PFSK-1 (cell line): ENCODE measurements around the gene FAM24B.

Experiments used
- FOXP2 ChIP-seq: optimal IDR thresholded peaks from 2 replicates; pipeline ENCODE3; 2011; ENCODE audit warnings: borderline replicate concordance, control low read depth, inconsistent platforms; ENCODE audit not compliant: insufficient read depth; ENCODE audit errors: extremely low read length, extremely low read depth
- POLR2AphosphoS5 ChIP-seq: IDR thresholded peaks from 2 replicates; pipeline ENCODE4 v1.6.1; 2012; ENCODE audit warnings: low read depth, mild to moderate bottlenecking, control low read depth, low read length, moderate library complexity
- SIN3A ChIP-seq: IDR thresholded peaks from 2 replicates; pipeline ENCODE4 v1.6.1; 2012; ENCODE audit warnings: mild to moderate bottlenecking, low read length, moderate library complexity, borderline replicate concordance; ENCODE audit not compliant: insufficient read depth
- TAF1 ChIP-seq: IDR thresholded peaks from 2 replicates; pipeline ENCODE4 v1.6.1; 2012; ENCODE audit warnings: low read length, control low read depth, borderline replicate concordance; ENCODE audit not compliant: insufficient read depth
- TF ChIP-seq, protein P1 (sequence below), 2 experiments: IDR thresholded peaks; 2 replicates each; pipeline versions ENCODE4 v1.6.1 to v1.8.0; 2011 to 2012; ENCODE audit warnings: low read depth in 2 of 2, low read length in 2 of 2, control low read depth in 1 of 2, inconsistent platforms in 1 of 2, mild to moderate bottlenecking in 1 of 2, moderate library complexity in 1 of 2; ENCODE audit not compliant: insufficient read depth in 1 of 2

FAM24B gene

DNA sequence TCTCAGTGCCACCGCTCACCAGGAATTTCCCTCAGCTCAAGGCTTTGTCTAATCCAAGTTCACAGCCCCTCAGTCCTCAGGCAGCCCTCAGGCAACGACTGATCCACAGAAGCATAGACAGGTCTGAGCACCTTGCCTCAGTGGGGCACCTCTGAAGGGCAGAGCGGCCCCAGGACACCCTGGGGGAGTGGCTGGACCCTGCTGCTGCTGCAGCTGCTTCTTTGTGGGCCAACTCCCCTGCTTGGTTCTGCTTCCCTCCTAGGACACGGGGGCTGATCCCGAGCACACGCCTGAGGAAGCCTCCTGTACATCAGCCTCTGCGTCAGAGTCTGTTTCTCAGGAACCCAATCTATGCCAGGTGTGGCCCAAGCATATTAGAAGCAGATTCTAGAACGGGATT lies 49.9 kb downstream of the FAM24B start:
- TF ChIP-seq FOXP2 (no peak), POLR2AphosphoS5 (no peak), SIN3A (no peak), TAF1 (no peak)
- TF ChIP-seq, protein P1, sequence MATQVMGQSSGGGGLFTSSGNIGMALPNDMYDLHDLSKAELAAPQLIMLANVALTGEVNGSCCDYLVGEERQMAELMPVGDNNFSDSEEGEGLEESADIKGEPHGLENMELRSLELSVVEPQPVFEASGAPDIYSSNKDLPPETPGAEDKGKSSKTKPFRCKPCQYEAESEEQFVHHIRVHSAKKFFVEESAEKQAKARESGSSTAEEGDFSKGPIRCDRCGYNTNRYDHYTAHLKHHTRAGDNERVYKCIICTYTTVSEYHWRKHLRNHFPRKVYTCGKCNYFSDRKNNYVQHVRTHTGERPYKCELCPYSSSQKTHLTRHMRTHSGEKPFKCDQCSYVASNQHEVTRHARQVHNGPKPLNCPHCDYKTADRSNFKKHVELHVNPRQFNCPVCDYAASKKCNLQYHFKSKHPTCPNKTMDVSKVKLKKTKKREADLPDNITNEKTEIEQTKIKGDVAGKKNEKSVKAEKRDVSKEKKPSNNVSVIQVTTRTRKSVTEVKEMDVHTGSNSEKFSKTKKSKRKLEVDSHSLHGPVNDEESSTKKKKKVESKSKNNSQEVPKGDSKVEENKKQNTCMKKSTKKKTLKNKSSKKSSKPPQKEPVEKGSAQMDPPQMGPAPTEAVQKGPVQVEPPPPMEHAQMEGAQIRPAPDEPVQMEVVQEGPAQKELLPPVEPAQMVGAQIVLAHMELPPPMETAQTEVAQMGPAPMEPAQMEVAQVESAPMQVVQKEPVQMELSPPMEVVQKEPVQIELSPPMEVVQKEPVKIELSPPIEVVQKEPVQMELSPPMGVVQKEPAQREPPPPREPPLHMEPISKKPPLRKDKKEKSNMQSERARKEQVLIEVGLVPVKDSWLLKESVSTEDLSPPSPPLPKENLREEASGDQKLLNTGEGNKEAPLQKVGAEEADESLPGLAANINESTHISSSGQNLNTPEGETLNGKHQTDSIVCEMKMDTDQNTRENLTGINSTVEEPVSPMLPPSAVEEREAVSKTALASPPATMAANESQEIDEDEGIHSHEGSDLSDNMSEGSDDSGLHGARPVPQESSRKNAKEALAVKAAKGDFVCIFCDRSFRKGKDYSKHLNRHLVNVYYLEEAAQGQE (IDR thresholded peaks at IDR 0.05; ENCODE audit: insufficient read depth in 1 of 2, low read depth in 2 of 2, low read length in 2 of 2) = no peak

GRCh38 chr10:122828716-122829255 lies 50.6 kb downstream of the FAM24B start:
- TF ChIP-seq TAF1 = no peak
- no peak for TF ChIP-seq POLR2AphosphoS5
- TF ChIP-seq, protein P1 (IDR thresholded peaks at IDR 0.05; ENCODE audit: insufficient read depth in 1 of 2, low read depth in 2 of 2, low read length in 2 of 2) = no peak
- TF ChIP-seq FOXP2 = no peak
- no peak for TF ChIP-seq SIN3A

- TF ChIP-seq SIN3A = no peak
- no peak for TF ChIP-seq FOXP2
- no peak for TF ChIP-seq TAF1
- TF ChIP-seq, protein P1 (IDR thresholded peaks at IDR 0.05; ENCODE audit: insufficient read depth in 1 of 2, low read depth in 2 of 2, low read length in 2 of 2) = no peak
- TF ChIP-seq POLR2AphosphoS5 = no peak
Observed at GRCh38 chr10:122827302-122827701, 52.1 kb downstream of the FAM24B start.

DNA sequence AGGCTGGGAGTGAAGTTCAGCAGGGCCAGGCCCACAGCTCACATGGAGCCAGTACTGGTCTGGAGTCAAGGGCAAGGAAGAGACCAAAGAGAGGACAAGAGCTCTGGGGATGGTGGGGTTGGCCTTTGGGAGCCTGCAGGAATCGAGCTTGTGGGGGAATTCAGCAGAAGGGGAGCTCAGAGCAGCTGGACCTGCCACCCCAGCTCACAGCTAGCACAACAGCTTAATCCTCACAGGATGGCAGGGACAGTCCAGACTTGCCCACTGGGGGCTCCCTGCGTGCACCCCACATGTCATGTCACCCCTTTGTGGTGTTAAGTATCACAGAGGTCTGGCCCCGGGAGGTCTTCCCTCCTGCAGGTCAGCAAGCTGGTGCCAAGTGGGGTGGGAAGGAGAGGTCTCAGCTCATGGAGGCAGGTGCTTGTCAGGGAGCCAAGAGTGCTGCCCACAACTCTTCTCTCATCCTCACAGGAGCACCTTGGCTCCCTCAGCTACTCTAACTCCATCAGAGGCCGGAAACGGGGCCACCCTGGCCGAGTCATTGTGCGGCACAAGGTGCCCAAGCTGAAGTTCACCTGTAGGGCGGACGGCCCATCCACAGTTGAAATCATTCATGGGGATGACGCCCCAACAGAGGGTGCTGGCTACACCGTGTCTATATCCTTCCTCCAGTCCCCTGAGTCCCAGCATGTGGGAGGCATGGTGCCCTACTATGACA lies 56.2 kb downstream of the FAM24B start:
- TF ChIP-seq FOXP2 (no peak), TAF1 (no peak), POLR2AphosphoS5 (no peak), SIN3A (no peak)
- TF ChIP-seq, protein P1 (IDR thresholded peaks at IDR 0.05; ENCODE audit: insufficient read depth in 1 of 2, low read depth in 2 of 2, low read length in 2 of 2) = no peak
